ENCODE results near the gene EPHB4. TPM values are rescaled to one million over a fixed set of nuclear protein-coding genes. Genes with fewer than 3 reads are reported as not detected.

The EPHB4 gene
- total RNA-seq, 1 experiment from 2014 or later = 21.6 TPM

DNA sequence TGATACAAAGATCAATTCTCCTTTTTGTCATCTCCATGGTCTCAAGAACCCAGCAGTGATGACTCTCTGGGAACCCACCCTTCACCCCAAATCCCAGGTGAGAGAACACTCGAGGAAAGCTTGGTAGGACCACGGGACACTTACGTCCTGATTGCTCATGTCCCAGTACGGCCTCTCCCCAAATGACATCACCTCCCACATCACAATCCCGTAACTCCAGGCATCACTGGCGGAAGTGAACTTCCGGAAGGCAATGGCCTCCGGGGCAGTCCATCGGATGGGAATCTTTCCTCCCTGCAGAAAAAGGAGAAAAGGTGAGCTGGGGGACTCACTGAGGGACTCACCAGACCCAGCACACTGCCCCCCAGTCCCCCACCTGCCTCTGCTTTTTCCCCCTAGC, 21.0 kb downstream of the EPHB4 start:
- H3K9ac ChIP-seq (ENCODE audit: low read length) = no peak overlapping the region
- H3K9me3 ChIP-seq (ENCODE audit: low read length) = no peaks in the 10 kb centered on the region
- no peak for DNase-seq
- H3K27ac ChIP-seq (ENCODE audit: low read length) = no peak overlapping the region
- no peaks in the 10 kb centered on the region for H3K27me3 ChIP-seq (ENCODE audit: low read length)
- H3K4me1 ChIP-seq (ENCODE audit: low read length) = peaks cover 8% of the 10 kb centered on the region
- H4K20me1 ChIP-seq (ENCODE audit: insufficient read depth, low read depth, low read length) = no peaks in the 10 kb centered on the region
- no peak overlapping the region for H3K4me2 ChIP-seq (ENCODE audit: low read depth, low read length, poor library complexity, severe bottlenecking)
- no peak overlapping the region for H3K4me3 ChIP-seq (ENCODE audit: low read length)
- no peaks in the 10 kb centered on the region for H3K36me3 ChIP-seq (ENCODE audit: insufficient read depth, low read length)
- H3K9me2 ChIP-seq (replicated peaks; ENCODE audit: insufficient read depth, low read length) = no peaks in the 10 kb centered on the region
- H2AFZ ChIP-seq (ENCODE audit: low read length) = no peak overlapping the region
- no peaks in the 10 kb centered on the region for H3K79me2 ChIP-seq (ENCODE audit: low read length)

DNA sequence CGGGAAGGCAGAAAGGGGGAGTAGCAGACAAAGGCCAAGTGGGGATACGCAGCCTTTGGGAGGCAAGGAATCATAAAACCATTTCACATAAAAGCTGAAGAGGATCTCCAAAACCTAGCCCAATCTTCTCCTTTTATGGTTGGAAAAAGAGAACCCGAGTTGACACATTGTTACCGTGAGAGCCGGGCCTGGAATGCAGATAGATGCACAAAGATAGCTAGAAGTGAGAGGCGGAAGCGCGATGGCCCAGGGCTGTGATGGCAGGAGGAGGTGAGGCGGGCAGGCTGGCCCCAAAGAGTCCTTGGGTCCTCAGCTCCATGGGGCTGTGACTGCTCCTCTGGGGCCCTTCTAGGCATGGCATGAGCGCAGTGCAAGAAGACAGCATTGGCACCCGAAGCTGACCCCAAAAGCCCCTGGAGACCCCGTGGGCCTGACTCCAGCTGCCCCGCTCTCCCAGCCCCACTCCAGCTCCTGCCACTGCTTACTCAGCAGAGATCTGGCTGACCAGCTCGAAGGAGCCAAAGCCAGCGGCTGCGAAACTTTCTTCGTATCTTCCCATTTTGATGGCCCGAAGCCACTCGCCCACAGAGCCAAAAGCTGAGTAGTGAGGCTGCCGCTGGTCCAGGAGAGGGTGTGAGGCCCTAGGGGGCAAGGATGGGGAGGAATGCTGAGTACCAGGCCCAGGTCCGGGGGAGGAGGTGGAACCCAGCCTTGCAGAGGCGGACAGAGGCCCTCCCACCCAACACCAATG, 22.5 kb downstream of the EPHB4 start:
- Histone ChIP-seq H3K27ac (ENCODE audit: low read length) (no peak overlapping the region), H3K36me3 (ENCODE audit: insufficient read depth, low read length) (no peaks in the 10 kb centered on the region), H3K27me3 (ENCODE audit: low read length) (no peaks in the 10 kb centered on the region), H3K4me3 (ENCODE audit: low read length) (no peak overlapping the region), H4K20me1 (ENCODE audit: insufficient read depth, low read depth, low read length) (no peaks in the 10 kb centered on the region), H3K9me3 (ENCODE audit: low read length) (no peaks in the 10 kb centered on the region), H3K79me2 (ENCODE audit: low read length) (no peaks in the 10 kb centered on the region), H3K4me1 (ENCODE audit: low read length) (peaks cover 8% of the 10 kb centered on the region), H3K9me2 (replicated peaks; ENCODE audit: insufficient read depth, low read length) (no peaks in the 10 kb centered on the region), H3K9ac (ENCODE audit: low read length) (no peak overlapping the region), H3K4me2 (ENCODE audit: low read depth, low read length, poor library complexity, severe bottlenecking) (no peak overlapping the region), H2AFZ (ENCODE audit: low read length) (no peak overlapping the region)
- no peak for DNase-seq

DNA sequence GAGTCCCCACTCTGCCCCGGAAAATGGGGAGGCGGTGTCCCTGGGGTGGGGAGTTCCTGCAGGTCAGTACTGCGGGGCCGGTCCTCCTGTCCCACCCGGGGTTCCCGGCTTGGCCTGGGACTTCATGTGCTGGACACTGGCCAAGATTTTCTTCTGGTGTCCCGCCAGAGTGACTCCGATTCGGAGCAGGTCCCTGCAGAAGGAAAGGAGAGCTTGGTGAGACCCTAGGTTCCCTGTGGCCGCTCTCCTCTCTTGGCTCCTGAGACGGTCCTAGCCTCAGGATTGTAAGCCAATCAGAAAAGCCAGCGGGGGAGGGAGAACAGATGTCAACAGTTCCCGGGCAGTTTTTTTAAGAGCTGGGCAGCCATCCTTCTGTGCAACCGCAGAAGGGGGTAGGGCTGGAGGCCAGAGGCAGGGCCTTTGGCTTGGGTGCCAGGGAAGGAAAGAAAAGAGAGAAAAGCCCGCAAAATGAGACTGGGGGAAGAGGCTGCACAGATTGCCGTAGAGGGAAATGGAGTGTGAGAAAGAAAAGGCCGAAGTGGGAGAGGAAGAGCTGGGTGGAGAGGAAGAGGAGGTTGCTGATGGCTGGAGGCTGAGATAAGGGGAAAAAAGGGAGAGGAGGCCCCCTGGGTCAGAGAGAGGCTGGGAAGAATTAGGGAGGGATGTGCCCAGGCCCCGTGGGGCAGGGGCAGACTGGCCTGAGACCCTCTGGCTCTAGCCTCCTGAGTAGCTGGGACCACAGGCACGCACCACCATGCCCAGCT, 23.7 kb downstream of the EPHB4 start:
- no peaks in the 10 kb centered on the region for H3K36me3 ChIP-seq (ENCODE audit: insufficient read depth, low read length)
- H3K4me1 ChIP-seq (ENCODE audit: low read length) = peaks cover 8% of the 10 kb centered on the region
- no peak overlapping the region for H2AFZ ChIP-seq (ENCODE audit: low read length)
- no peaks in the 10 kb centered on the region for H3K79me2 ChIP-seq (ENCODE audit: low read length)
- DNase-seq = peak; percentile 78
- H3K4me2 ChIP-seq (ENCODE audit: low read depth, low read length, poor library complexity, severe bottlenecking) = no peak overlapping the region
- no peaks in the 10 kb centered on the region for H4K20me1 ChIP-seq (ENCODE audit: insufficient read depth, low read depth, low read length)
- 0 out of 2 replicates have a peak overlapping the region, but pooled peaks have one; percentile 2 for H3K9ac ChIP-seq (ENCODE audit: low read length)
- no peaks in the 10 kb centered on the region for H3K9me2 ChIP-seq (replicated peaks; ENCODE audit: insufficient read depth, low read length)
- H3K4me3 ChIP-seq (ENCODE audit: low read length) = no peak overlapping the region
- H3K27ac ChIP-seq (ENCODE audit: low read length) = no peak overlapping the region
- H3K9me3 ChIP-seq (ENCODE audit: low read length) = no peaks in the 10 kb centered on the region
- H3K27me3 ChIP-seq (ENCODE audit: low read length) = no peaks in the 10 kb centered on the region

DNA sequence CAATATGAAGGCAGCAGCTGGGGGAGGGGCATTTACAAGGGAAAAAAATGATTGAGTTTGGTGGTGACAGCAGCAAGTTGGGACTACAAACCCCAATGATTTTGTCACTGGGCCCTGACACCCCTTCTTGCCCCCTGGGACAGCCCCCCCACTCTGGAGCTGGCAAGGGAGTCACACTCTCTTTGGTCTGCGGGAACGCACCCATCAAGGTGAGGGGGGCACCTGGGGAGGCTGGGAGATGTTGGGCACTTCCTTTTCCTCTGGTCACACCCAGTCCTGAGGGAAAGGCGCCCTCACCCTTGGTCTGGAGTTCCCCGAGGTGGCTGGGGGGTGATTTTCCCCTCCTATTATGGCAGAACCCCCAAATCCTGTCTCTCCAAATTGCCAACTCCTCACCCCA, 24.4 kb downstream of the EPHB4 start:
- Histone ChIP-seq H3K27ac (ENCODE audit: low read length) (no peak overlapping the region), H3K4me1 (ENCODE audit: low read length) (peaks cover 8% of the 10 kb centered on the region), H3K79me2 (ENCODE audit: low read length) (no peaks in the 10 kb centered on the region), H3K9me2 (replicated peaks; ENCODE audit: insufficient read depth, low read length) (no peaks in the 10 kb centered on the region), H3K4me2 (ENCODE audit: low read depth, low read length, poor library complexity, severe bottlenecking) (no peak overlapping the region), H2AFZ (ENCODE audit: low read length) (no peak overlapping the region), H3K27me3 (ENCODE audit: low read length) (no peaks in the 10 kb centered on the region), H3K9ac (ENCODE audit: low read length) (no peak overlapping the region), H3K36me3 (ENCODE audit: insufficient read depth, low read length) (no peaks in the 10 kb centered on the region), H4K20me1 (ENCODE audit: insufficient read depth, low read depth, low read length) (no peaks in the 10 kb centered on the region), H3K4me3 (ENCODE audit: low read length) (no peak overlapping the region), H3K9me3 (ENCODE audit: low read length) (no peaks in the 10 kb centered on the region)
- DNase-seq = no peak

DNA sequence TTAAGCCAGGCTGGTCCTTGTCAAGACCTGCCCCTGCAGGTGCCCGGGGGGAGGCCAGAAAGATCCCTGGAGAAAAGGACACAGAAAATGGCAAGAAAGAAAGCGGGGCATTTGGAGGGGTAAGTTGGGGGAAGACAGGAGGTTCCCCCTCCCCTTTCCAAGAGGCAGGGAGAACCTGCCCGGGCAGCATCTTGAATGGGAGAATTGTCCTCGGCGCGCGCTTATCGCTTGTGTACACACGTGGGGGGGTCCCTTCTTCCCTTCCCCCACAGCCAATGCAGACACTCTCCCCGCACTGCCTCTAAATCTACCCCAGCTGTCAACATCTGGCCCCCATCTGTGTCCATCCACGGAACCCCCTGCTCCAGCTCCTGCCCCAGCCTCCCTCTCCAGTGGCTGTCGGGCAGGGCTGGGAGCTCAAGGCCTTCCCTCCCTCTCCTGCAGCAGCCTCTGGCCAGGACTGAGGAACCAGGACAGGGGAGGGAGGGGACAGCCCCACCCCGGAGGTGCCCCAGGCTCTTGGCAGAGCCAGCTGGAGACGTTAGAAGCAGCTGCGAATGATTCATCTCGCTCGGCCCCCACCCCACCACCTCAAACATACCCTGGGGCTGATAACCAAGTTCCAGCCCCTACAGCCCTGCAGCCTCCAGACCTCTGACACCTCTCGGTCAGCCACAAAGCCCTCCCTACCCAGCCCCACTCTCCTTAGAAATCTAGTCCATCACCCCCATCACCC, 25.3 kb downstream of the EPHB4 start:
- no peak overlapping the region for H3K9ac ChIP-seq (ENCODE audit: low read length)
- H3K27ac ChIP-seq (ENCODE audit: low read length) = no peak overlapping the region
- H3K27me3 ChIP-seq (ENCODE audit: low read length) = no peaks in the 10 kb centered on the region
- no peaks in the 10 kb centered on the region for H4K20me1 ChIP-seq (ENCODE audit: insufficient read depth, low read depth, low read length)
- no peak overlapping the region for H3K4me3 ChIP-seq (ENCODE audit: low read length)
- peaks cover 10% of the 10 kb centered on the region for H3K4me1 ChIP-seq (ENCODE audit: low read length)
- DNase-seq = no peak
- H3K79me2 ChIP-seq (ENCODE audit: low read length) = no peaks in the 10 kb centered on the region
- H3K4me2 ChIP-seq (ENCODE audit: low read depth, low read length, poor library complexity, severe bottlenecking) = no peak overlapping the region
- no peak overlapping the region for H2AFZ ChIP-seq (ENCODE audit: low read length)
- no peaks in the 10 kb centered on the region for H3K9me3 ChIP-seq (ENCODE audit: low read length)
- no peaks in the 10 kb centered on the region for H3K36me3 ChIP-seq (ENCODE audit: insufficient read depth, low read length)
- no peaks in the 10 kb centered on the region for H3K9me2 ChIP-seq (replicated peaks; ENCODE audit: insufficient read depth, low read length)

DNA sequence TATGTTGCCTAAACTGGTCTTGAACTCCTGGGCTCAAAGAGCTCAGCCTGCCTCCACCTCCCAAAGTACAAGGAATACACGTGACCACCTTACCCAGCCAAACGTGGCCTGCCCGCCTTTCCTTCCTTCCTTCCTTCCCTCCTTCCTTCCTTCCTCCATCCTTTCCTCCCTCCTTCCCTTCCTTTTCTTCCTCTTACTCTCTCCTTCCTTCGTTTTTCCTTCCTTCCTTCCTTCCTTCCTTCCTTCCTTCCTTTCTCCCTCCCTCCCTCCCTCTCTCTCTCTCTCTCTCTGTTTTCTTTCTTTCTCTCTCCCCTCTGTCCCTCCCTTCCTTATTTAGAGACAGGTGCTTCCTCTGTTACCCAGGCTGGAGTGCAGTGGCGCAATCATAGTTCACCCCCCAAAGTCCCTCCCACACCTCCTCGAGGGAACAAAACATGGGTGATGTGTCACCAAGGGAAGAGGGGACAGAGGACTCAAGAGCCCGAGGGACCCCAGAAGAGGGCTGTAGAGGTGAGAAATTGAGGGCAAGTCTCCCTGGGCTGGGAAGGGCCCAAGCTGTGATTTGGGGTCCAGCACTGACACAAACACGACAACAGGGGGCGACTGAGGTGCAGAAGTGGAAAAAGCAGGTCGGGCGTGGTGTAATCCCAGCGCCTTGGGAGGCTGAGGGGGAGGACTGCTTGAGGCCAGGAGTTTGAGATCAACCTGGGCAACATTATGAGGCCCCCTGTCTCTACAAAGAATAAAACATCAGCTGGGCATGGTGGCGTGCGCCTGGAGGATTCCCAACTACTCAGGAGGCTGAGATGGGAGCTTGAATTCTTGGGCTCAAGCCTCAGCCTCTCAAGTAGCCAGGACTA, 28.1 kb downstream of the EPHB4 start:
- no peak overlapping the region for H2AFZ ChIP-seq (ENCODE audit: low read length)
- H3K4me1 ChIP-seq (ENCODE audit: low read length) = peaks cover 10% of the 10 kb centered on the region
- H3K4me2 ChIP-seq (ENCODE audit: low read depth, low read length, poor library complexity, severe bottlenecking) = no peak overlapping the region
- H3K79me2 ChIP-seq (ENCODE audit: low read length) = no peaks in the 10 kb centered on the region
- H3K9ac ChIP-seq (ENCODE audit: low read length) = no peak overlapping the region
- no peaks in the 10 kb centered on the region for H3K27me3 ChIP-seq (ENCODE audit: low read length)
- no peak overlapping the region for H3K4me3 ChIP-seq (ENCODE audit: low read length)
- peak; percentile 87 for DNase-seq
- H4K20me1 ChIP-seq (ENCODE audit: insufficient read depth, low read depth, low read length) = no peaks in the 10 kb centered on the region
- no peak overlapping the region for H3K27ac ChIP-seq (ENCODE audit: low read length)
- H3K9me2 ChIP-seq (replicated peaks; ENCODE audit: insufficient read depth, low read length) = no peaks in the 10 kb centered on the region
- H3K9me3 ChIP-seq (ENCODE audit: low read length) = no peaks in the 10 kb centered on the region
- no peaks in the 10 kb centered on the region for H3K36me3 ChIP-seq (ENCODE audit: insufficient read depth, low read length)

DNA sequence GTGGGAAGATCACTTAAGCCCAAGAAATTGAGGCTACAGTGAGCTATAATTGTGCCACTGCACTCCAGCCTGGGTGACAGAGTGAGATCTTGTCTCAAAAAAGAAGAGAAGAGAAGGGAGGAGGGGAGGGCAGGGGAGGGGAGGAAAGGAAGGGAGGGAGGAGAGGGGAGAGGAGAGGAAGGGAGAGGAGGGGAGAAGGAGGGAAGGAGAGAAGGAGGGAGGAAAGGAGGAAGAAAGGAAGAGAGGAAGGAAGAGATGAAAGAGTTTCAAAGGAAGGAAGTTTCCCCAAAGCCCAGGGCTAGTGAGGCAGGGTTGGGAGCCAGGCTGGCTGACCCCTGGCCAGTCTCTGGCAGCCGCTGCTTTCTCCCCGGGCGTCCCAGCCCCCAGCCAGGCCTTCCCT, 32.6 kb downstream of the EPHB4 start:
- Histone ChIP-seq H3K4me2 (ENCODE audit: low read depth, low read length, poor library complexity, severe bottlenecking) (no peak overlapping the region), H3K4me1 (ENCODE audit: low read length) (peaks cover 2% of the 10 kb centered on the region; the same call in 1 of the 2 replicates), H3K36me3 (ENCODE audit: insufficient read depth, low read length) (no peaks in the 10 kb centered on the region), H4K20me1 (ENCODE audit: insufficient read depth, low read depth, low read length) (no peaks in the 10 kb centered on the region), H3K27me3 (ENCODE audit: low read length) (no peaks in the 10 kb centered on the region), H3K27ac (ENCODE audit: low read length) (no peak overlapping the region), H3K4me3 (ENCODE audit: low read length) (no peak overlapping the region), H3K9me2 (replicated peaks; ENCODE audit: insufficient read depth, low read length) (no peaks in the 10 kb centered on the region), H3K9ac (ENCODE audit: low read length) (no peak overlapping the region), H2AFZ (ENCODE audit: low read length) (no peak overlapping the region), H3K79me2 (ENCODE audit: low read length) (no peaks in the 10 kb centered on the region), H3K9me3 (ENCODE audit: low read length) (no peaks in the 10 kb centered on the region)
- DNase-seq = no peak

Measured in Karpas-422 (cell line).